ACHN (cell line): ENCODE data around the gene ARMH1.
"Not testable (repeated sequence)": the region's sequence is repeated elsewhere in the genome, so short reads cannot be mapped to it uniquely, and the experiment has no call there.

Source experiments
- DNase-seq: peaks from one replicate; pipeline ENCODE4 v3.0.0-alpha.2; 2015
- in situ Hi-C: cut with HindIII; loops from 2 replicates; pipeline ENCODE4 v1.10.0; 2017; ENCODE audit warnings: low sequenced_read_pairs, low pct_ligation_motif_present, low pct_unique_long_range_greater_than_20kb

ARMH1 gene

GRCh38 chr1:44682883-44683265 lies 8.4 kb downstream of the ARMH1 start:
- no peak for DNase-seq
- in situ Hi-C loops: no loop called here

GRCh38 chr1:44684525-44684924 lies 10.0 kb downstream of the ARMH1 start:
- no peak for DNase-seq
- in situ Hi-C loops: no loop called here

DNA sequence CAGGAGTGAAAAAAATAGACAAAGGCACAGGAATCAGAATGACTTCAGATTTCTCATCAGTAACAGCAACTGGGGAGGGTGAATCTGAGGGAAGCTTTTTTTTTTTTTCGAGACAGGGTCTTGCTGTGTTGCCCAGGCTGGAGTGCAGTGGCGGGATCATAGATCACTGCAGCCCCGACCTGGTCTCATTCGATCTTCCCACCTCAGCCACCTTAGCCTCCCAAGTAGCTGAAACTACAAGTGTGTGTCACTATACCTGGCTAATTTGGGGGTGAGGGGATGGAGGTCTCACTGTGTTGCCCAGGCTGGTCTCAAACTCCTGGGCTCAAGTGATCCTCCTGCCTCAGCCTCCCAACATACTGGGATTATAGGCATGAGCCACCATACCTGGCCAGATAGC lies 10.7 kb downstream of the ARMH1 start:
- in situ Hi-C loops: no loop called here
- DNase-seq: no peak

DNA sequence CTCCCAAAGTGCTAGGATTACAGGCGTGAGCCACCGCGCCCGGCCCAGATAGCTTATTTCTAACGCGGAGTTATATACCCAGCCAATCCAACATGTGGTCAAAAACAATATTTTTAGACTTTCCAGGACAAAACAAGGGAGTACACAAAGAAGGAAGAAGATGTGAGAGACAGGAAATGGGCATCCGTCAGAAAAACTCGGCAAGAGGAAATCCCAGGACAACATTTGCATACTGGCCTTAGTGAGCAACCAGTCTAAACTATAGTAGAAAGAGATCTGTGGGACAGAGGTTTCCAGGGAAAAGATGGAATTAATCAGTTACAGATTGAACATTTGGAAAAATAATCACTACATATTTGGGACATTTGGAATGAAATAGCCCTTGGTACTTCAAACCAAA lies 11.4 kb downstream of the ARMH1 start:
- in situ Hi-C loops: no loop called here
- no peak for DNase-seq

GRCh38 chr1:44688760-44689446 lies 14.4 kb downstream of the ARMH1 start:
- in situ Hi-C loops: no loop called here
- DNase-seq: no peak

DNA sequence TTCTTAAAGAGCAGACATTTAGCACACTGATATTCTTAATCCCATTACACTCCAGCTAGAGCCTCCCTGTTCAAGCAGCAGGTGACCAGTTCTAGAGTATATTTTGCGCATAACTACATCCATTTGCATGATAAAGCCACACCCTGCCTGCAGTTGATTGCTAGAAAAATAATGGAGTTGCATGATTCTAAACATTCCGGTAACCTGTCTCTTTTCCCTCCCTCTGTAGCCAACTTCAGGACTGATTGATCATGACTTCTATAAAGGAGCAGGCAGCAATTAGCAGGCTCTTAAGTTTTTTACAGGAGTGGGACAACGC lies 14.9 kb downstream of the ARMH1 start:
- DNase-seq: no peak
- in situ Hi-C loops: no loop called here

- no peak for DNase-seq
These were observed 18.6 kb downstream of the ARMH1 start for GRCh38 chr1:44693159-44693558.

GRCh38 chr1:44693900-44694299 lies 19.4 kb downstream of the ARMH1 start:
- no peak for DNase-seq
- in situ Hi-C loops: no loop called here

More at GRCh38 chr1:44693159-44693558, 18.6 kb downstream of the ARMH1 start:
- in situ Hi-C loops: no loop called here

- DNase-seq: no peak
- in situ Hi-C loops: no loop called here
These were observed 20.5 kb downstream of the ARMH1 start for GRCh38 chr1:44694863-44695478.

GRCh38 chr1:44695671-44696070 lies 21.2 kb downstream of the ARMH1 start:
- in situ Hi-C loops: no loop called here
- no peak for DNase-seq

DNA sequence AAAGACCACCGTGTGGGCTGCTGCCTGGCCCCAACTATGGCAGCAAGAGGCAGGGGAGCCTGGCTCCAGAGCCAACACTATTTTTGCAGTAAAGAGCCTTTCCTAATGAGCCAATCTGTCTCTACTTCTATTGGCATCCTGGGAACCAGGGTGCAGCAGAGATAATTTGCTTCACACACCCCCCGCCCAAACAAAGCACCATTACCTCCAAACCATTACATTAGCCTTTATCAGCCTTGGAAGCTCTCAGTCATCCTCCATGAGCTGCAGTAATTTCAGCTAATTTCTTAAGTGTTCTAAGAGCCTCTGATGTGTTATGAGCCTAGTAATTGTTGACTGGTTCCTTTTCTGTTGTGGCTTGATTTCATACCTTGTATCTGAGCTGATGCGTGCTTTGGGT lies 21.6 kb downstream of the ARMH1 start:
- in situ Hi-C loops: no loop called here

GRCh38 chr1:44696789-44697345 lies 22.4 kb downstream of the ARMH1 start:
- in situ Hi-C loops: no loop called here
- DNase-seq: no peak

More for the DNA sequence above, 21.6 kb downstream of the ARMH1 start:
- DNase-seq: no peak

- in situ Hi-C loops: no loop called here
- DNase-seq: no peak
These were observed 23.6 kb downstream of the ARMH1 start for GRCh38 chr1:44698138-44698537.

- DNase-seq, in situ Hi-C loops: not testable (repeated sequence)
These were observed 24.9 kb downstream of the ARMH1 start for GRCh38 chr1:44699375-44699774.

DNA sequence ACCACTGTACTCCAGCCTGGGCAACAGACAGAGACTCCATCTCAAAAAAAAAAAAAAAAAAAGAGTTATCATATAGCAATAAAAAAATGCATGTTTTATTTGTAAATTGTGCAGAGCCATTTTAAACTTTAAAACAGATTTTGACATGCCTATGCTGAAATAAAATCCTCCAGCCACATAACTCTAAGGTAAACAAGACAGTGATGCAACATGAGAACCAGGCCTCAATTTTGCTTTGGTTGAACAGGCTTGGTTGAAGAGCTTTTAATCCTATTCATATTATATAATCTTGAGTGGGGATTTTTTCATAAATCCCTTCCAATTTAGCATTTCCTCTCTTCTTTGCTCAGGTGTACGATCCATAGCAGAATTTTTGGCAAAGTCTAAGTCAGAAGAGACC lies 26.1 kb downstream of the ARMH1 start:
- no peak for DNase-seq
- in situ Hi-C loops: no loop called here

DNA sequence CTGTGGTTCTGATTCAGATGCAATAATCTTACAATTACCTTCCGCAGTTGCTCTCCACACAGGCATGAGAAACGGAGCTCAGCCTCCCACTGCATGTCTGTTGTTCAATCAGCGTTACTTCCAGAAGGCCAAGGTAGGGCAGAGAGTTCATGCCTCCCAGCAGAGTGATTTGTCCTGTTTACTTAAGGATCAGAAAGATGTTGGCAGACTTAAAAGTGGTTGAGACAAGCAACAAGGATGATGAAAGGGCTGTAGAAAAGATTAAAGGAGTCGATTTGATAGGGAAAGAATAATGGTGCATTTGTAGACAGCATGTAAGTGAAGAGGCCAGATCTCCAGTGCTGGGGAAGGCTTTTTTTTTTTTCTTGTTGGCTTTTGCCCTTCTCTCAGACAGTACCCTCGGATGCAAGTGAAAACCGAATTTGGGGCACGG lies 26.6 kb downstream of the ARMH1 start:
- no peak for DNase-seq
- in situ Hi-C loops: no loop called here

- no peak for DNase-seq
- in situ Hi-C loops: no loop called here
These were observed 31.0 kb downstream of the ARMH1 start for GRCh38 chr1:44705470-44705869.

DNA sequence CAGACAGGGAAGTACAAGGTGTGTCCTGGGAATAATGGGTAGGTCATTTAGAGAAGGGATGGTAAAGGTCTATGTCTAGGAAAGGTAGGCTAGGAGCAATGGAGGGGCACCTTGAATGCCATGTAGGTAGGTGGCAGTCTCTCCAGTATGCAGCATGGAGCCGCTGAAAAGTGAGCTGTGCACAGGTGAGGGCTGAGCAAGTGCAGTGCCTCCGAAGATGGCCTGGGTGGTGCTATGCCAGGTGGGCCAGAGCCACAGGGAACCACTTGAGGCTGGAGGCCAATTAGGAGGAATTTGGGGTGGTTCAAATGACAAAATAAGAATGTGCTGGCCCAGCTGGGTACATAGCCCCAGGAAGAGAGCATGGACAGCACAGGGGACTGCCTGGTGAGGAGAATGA lies 31.4 kb downstream of the ARMH1 start:
- no peak for DNase-seq
- in situ Hi-C loops: no loop called here

GRCh38 chr1:44707112-44707881 lies 32.8 kb downstream of the ARMH1 start:
- in situ Hi-C loops: no loop called here
- peak; percentile 80 for DNase-seq
